GM06990 (cell line): ENCODE results near the gene FAM241A.

Experiments
- DNase-seq: peaks from one replicate; pipeline ENCODE4 v3.0.0-alpha.2; 2011; ENCODE audit not compliant: insufficient read length; ENCODE audit errors: extremely low read depth
- H3K27me3 ChIP-seq: replicated peaks from 2 replicates; pipeline ENCODE4 v1.6.0; 2011; ENCODE audit warnings: low read length; ENCODE audit not compliant: control insufficient read depth, insufficient read depth
- H3K36me3 ChIP-seq: 2 replicates; pipeline ENCODE4 v1.5.1; 2011; ENCODE audit warnings: low read length; ENCODE audit not compliant: control insufficient read depth, insufficient read depth
- H3K4me3 ChIP-seq: replicated peaks from 2 replicates; pipeline ENCODE4 v1.5.1; 2011; ENCODE audit warnings: low read depth, mild to moderate bottlenecking, control low read depth, low read length
- TF ChIP-seq, protein P1 (sequence below): IDR thresholded peaks from 2 replicates; pipeline ENCODE4 v1.5.1; 2011; ENCODE audit warnings: low read length, control low read depth, mild to moderate bottlenecking, inconsistent platforms; ENCODE audit not compliant: insufficient read depth, poor library complexity, severe bottlenecking

FAM241A gene

DNA sequence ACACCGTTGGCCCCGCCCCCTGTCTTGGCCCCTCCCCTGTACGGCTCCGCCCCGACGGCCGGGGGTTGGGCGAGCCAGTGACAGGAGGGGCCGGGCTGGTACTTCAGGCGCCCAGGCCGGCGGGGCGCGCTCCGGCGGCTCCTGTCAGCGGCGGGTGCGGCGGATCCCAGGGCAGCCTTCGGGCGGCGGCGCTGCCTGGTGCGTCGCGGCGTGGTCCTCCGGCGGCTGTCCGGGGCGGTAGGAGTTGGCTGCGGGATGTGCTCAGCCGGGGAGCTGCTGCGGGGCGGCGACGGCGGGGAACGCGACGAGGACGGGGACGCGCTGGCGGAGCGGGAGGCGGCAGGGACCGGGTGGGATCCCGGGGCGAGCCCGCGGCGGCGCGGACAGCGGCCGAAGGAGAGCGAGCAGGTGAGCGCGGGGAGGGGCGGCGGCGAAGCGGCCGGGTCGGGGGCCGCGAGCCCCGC, at the start of gene FAM241A:
TSS of gene FAM241A (plus strand) at position 129 of the 464 bp plus-strand sequence. CDS start at position 256, 127 bp downstream.
- peak; percentile 88 for DNase-seq
- TF ChIP-seq, protein P1, sequence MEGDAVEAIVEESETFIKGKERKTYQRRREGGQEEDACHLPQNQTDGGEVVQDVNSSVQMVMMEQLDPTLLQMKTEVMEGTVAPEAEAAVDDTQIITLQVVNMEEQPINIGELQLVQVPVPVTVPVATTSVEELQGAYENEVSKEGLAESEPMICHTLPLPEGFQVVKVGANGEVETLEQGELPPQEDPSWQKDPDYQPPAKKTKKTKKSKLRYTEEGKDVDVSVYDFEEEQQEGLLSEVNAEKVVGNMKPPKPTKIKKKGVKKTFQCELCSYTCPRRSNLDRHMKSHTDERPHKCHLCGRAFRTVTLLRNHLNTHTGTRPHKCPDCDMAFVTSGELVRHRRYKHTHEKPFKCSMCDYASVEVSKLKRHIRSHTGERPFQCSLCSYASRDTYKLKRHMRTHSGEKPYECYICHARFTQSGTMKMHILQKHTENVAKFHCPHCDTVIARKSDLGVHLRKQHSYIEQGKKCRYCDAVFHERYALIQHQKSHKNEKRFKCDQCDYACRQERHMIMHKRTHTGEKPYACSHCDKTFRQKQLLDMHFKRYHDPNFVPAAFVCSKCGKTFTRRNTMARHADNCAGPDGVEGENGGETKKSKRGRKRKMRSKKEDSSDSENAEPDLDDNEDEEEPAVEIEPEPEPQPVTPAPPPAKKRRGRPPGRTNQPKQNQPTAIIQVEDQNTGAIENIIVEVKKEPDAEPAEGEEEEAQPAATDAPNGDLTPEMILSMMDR, result no peak

DNA sequence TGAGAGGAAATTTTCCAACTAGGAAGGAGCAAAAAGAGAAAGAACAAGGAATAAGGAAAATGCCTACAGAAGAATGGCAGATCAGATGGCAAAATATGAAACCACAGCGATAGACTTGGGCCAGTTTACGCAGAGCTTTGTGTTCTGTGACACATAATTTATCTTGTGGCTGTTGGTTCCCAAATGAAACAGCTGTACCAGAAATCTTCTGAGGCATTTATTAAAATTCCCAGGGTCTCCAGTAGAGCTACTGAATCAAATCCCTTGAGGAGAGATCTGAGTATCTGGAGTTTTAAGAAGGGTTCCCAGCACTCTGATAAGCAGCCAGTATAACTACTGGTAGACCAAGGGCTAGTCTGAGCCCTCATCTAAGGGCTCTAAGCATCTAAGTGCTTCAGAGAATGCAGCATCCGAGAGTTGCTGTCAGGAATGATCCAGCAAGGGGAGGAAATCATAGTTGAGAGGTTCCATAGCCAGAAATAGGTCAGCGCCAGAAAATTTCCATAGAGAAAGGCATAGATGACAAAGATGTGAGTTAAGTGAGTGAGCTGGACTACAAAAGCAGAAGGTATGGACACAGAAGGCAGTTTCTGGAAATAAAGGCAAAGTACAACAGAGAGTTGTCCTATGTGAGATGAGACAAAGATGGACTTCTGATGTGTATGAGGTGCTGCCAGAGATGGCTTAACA, 46.3 kb upstream of the FAM241A start:
- H3K4me3 ChIP-seq, result no peak overlapping the region
- TF ChIP-seq, protein P1, result no peak
- DNase-seq, result no peak
- no peaks in the 10 kb centered on the region for H3K36me3 ChIP-seq
- no peaks in the 10 kb centered on the region for H3K27me3 ChIP-seq

More for the DNA sequence above, at the start of gene FAM241A:
- no peaks in the 10 kb centered on the region for H3K27me3 ChIP-seq
- H3K36me3 ChIP-seq, result no peaks in the 10 kb centered on the region
- H3K4me3 ChIP-seq, result peak within 1 kb of the TSS; percentile 72

DNA sequence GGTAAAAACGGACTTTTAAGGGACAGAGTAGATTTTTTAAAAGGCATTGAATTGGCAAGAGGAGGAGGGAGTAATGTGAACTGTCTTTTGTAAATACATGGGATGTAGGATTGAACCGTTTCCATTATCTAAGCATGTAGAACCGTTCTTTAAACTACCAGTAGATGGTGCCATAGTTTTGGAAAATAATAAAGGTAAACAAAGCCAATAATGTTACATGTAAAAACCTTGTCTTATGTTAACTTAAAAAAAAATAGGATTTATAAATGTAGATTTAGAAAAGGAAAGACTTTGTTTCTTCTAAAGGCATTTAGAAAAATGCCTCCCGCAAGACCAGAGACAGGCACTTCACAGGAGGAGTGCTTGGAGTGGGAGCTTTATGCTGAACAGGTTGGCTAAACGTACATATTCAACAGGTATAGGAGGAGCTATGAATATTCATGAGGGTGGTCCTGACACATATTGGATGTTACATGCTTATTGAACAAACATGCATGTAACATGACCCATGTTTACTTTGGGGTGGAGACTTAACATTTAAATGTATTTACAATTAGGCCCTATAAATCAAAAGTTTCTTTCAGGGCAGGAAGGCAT, 45.5 kb upstream of the FAM241A start:
- Histone ChIP-seq H3K27me3 (no peaks in the 10 kb centered on the region), H3K36me3 (no peaks in the 10 kb centered on the region), H3K4me3 (no peak overlapping the region)
- DNase-seq, result peak; percentile 21
- TF ChIP-seq, protein P1, result peak; percentile 57

DNA sequence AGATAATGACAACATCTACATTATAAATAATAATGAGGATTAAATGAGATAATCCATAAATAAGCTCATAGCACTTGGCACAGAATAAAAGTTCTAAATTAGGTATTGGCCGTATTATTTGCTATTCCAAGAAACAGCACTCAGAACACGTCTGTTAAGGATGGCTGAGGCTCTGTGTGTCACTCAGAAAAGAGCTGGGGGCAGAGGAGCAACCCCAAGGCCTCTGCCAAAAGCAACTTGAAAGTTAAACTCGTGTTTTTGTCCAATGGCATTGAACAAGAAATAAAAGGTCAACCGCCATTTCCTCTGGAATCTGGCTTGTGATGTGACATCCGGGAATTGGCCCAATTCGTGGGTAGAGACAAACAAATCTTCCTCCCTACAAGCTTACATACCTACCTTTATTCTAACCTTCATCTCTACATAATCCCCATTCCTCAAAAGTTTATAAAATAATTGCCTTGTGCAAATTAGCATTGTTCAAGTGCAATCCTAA, 42.3 kb upstream of the FAM241A start:
- no peaks in the 10 kb centered on the region for H3K36me3 ChIP-seq
- TF ChIP-seq, protein P1, result no peak

DNA sequence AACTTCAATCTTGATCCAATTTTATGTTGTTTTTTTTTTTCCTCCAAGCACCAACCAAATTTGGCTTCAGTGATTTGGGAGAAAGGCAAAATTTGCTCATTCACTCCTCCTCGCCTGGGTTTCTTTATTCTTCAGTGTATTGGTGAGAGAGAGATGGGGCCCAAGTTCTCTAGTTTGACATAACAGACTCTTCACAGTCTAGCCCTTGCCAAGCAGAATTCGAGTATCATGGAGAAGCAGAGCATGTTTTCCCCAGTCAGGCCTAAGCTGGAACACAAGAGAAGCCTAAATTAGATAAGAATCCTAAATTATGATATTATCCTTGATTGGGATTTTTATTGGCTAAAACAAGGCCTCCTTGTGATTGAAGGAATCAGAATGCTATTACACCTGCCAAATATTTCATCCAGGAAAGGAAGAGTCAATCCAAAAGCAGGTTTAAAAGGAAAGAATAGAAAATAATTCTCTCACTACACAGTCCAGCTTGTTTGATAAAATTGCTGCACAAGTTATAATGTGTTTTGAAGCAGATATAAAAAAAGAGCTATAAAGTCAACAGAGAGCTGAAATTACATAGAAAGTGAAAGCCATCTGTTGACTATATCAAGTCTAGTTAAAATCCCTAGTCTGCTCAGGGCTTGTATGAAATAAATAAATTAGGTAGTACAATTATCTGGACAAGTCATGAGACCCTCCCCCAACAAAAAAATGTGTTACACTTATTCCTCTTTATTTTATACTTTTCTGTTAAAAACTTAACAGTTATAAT, 39.9 kb upstream of the FAM241A start:
- no peak for DNase-seq

More for the DNA sequence above, 42.3 kb upstream of the FAM241A start:
- Histone ChIP-seq H3K4me3 (no peak overlapping the region), H3K27me3 (no peaks in the 10 kb centered on the region)
- DNase-seq, result no peak

More for the DNA sequence above, 39.9 kb upstream of the FAM241A start:
- Histone ChIP-seq H3K27me3 (no peaks in the 10 kb centered on the region), H3K36me3 (no peaks in the 10 kb centered on the region), H3K4me3 (no peak overlapping the region)
- TF ChIP-seq, protein P1, result no peak
